ENCODE results near the gene IPO13.

DNA sequence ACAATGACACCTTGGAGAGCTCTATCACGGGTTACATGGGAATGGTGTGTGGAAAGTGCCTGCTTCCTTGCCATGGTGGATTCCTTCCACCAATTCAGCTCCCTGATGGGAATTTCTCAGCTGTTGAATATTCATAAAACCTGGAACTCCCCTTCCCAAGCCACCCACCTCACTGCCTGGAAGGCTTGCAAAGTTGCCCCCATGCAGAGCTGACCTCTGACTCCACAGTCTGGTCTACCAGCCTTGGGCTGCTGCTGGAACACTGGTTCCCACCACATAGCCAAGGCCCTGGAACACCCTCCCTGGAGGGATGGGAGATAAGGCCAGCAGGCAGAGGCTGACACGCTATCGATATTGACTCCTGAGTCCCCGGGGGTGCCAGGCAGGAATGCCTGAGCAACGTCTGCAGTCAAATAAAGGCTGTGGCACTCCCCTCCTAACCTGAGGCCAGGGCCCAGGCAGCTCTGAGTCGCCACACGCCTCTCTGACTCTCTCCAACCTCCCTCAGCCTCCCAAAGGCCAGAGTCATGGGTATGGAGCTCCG, 53.4 kb downstream of the IPO13 start:
- no peak for TF ChIP-seq EZH2 (IDR thresholded peaks at IDR 0.05; ENCODE audit: borderline replicate concordance, low read length)
- TF ChIP-seq, protein P1, sequence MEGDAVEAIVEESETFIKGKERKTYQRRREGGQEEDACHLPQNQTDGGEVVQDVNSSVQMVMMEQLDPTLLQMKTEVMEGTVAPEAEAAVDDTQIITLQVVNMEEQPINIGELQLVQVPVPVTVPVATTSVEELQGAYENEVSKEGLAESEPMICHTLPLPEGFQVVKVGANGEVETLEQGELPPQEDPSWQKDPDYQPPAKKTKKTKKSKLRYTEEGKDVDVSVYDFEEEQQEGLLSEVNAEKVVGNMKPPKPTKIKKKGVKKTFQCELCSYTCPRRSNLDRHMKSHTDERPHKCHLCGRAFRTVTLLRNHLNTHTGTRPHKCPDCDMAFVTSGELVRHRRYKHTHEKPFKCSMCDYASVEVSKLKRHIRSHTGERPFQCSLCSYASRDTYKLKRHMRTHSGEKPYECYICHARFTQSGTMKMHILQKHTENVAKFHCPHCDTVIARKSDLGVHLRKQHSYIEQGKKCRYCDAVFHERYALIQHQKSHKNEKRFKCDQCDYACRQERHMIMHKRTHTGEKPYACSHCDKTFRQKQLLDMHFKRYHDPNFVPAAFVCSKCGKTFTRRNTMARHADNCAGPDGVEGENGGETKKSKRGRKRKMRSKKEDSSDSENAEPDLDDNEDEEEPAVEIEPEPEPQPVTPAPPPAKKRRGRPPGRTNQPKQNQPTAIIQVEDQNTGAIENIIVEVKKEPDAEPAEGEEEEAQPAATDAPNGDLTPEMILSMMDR (conservative IDR thresholded peaks at IDR 0.05 in 1 of 2, IDR thresholded peaks at IDR 0.05 in 1 of 2; ENCODE audit: extremely low read depth in 1 of 2, insufficient read depth in 1 of 2, low read depth in 1 of 2, low read length in 2 of 2), result no peak
